HepG2 (cell line): ENCODE measurements around the gene SLIT1. TPM values are rescaled to one million over a fixed set of nuclear protein-coding genes. Genes with fewer than 3 reads are reported as not detected.

Experiments used
- SIX1 ChIP-seq: sonication (generic); formaldehyde crosslinking; IDR thresholded peaks from 2 replicates; pipeline ENCODE4 v1.4.0; 2020; ENCODE audit warnings: missing genetic modification reagents, borderline replicate concordance
- TAF15 ChIP-seq: fragments of 200-400 bp; formaldehyde crosslinking; IDR thresholded peaks from one replicate; pipeline ENCODE4 v1.6.1; 2018; ENCODE audit warnings: mild to moderate bottlenecking, low read depth, low read length; ENCODE audit not compliant: poor library complexity, severe bottlenecking
- polyA plus RNA-seq, 8 experiments: library from polyadenylated mRNA; depleted of rRNA in 3 of 8; stranded (reverse) in 7 of 8; unstranded in 1 of 8; fragments of >200 nt; fragmentation: Illumina TruSeq in 4 of 8; extraction: Trizol in 4 of 8; gene quantifications; 2 replicates each; pipeline versions ENCODE4 v1.2.1 to v1.2.3, GENCODE V29; 2011 to 2016; ENCODE audit warnings: low read depth in 4 of 8, missing spikeins in 1 of 8, mixed read lengths in 1 of 8; ENCODE audit not compliant: insufficient read depth in 1 of 8
- total RNA-seq, 5 experiments: library from RNA; depleted of rRNA; stranded (reverse); fragments of >200 nt; fragmentation: Illumina TruSeq; extraction: Trizol; gene quantifications; 2 replicates each; pipeline ENCODE4 v1.2.3, GENCODE V29; 2016; ENCODE audit warnings: low read depth in 1 of 5
- TF ChIP-seq, protein P1 (sequence below): fragments of 450-650 bp; IDR thresholded peaks from 2 replicates; pipeline ENCODE4 v1.6.1; 2017; ENCODE audit warnings: mild to moderate bottlenecking
- TF ChIP-seq, protein P2 (sequence below): IDR thresholded peaks from 2 replicates; pipeline ENCODE4 v1.6.1; 2016; ENCODE audit warnings: low read depth, missing genetic modification reagents, missing compliant biosample characterization

SLIT1 gene
- total and polyA plus RNA-seq, 2 of the 13 experiments (the other 11 are each of a cell fraction or from before 2014, with no cell fraction given), result 0.09 to 0.33 TPM

DNA sequence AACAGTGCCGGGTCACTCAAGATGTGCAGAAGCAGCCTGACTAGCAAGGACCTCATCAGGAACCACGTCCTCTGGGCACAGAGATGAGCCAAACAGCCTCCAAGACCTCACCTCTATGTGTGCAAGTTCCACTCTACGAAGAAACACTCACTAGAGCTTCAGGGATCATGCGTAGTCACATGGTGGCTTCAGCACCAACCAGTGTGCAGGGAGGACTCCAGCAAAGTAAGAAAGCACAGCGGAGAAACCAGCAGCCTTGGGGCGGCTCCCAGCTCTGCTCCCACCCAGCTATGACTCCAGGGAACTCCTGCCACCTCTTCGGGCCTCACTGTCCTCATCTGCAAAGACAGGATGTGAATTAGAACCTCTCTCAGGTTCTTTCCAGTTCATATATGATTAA, 58.2 kb downstream of the SLIT1 start (continued):
- TF ChIP-seq, protein P1, sequence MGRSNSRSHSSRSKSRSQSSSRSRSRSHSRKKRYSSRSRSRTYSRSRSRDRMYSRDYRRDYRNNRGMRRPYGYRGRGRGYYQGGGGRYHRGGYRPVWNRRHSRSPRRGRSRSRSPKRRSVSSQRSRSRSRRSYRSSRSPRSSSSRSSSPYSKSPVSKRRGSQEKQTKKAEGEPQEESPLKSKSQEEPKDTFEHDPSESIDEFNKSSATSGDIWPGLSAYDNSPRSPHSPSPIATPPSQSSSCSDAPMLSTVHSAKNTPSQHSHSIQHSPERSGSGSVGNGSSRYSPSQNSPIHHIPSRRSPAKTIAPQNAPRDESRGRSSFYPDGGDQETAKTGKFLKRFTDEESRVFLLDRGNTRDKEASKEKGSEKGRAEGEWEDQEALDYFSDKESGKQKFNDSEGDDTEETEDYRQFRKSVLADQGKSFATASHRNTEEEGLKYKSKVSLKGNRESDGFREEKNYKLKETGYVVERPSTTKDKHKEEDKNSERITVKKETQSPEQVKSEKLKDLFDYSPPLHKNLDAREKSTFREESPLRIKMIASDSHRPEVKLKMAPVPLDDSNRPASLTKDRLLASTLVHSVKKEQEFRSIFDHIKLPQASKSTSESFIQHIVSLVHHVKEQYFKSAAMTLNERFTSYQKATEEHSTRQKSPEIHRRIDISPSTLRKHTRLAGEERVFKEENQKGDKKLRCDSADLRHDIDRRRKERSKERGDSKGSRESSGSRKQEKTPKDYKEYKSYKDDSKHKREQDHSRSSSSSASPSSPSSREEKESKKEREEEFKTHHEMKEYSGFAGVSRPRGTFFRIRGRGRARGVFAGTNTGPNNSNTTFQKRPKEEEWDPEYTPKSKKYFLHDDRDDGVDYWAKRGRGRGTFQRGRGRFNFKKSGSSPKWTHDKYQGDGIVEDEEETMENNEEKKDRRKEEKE, result no peak
- TF ChIP-seq TAF15 (no peak), SIX1 (CRISPR knock-in tag) (no peak)
- TF ChIP-seq, protein P2, sequence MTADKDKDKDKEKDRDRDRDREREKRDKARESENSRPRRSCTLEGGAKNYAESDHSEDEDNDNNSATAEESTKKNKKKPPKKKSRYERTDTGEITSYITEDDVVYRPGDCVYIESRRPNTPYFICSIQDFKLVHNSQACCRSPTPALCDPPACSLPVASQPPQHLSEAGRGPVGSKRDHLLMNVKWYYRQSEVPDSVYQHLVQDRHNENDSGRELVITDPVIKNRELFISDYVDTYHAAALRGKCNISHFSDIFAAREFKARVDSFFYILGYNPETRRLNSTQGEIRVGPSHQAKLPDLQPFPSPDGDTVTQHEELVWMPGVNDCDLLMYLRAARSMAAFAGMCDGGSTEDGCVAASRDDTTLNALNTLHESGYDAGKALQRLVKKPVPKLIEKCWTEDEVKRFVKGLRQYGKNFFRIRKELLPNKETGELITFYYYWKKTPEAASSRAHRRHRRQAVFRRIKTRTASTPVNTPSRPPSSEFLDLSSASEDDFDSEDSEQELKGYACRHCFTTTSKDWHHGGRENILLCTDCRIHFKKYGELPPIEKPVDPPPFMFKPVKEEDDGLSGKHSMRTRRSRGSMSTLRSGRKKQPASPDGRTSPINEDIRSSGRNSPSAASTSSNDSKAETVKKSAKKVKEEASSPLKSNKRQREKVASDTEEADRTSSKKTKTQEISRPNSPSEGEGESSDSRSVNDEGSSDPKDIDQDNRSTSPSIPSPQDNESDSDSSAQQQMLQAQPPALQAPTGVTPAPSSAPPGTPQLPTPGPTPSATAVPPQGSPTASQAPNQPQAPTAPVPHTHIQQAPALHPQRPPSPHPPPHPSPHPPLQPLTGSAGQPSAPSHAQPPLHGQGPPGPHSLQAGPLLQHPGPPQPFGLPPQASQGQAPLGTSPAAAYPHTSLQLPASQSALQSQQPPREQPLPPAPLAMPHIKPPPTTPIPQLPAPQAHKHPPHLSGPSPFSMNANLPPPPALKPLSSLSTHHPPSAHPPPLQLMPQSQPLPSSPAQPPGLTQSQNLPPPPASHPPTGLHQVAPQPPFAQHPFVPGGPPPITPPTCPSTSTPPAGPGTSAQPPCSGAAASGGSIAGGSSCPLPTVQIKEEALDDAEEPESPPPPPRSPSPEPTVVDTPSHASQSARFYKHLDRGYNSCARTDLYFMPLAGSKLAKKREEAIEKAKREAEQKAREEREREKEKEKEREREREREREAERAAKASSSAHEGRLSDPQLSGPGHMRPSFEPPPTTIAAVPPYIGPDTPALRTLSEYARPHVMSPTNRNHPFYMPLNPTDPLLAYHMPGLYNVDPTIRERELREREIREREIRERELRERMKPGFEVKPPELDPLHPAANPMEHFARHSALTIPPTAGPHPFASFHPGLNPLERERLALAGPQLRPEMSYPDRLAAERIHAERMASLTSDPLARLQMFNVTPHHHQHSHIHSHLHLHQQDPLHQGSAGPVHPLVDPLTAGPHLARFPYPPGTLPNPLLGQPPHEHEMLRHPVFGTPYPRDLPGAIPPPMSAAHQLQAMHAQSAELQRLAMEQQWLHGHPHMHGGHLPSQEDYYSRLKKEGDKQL (CRISPR knock-in tag), result no peak
